GM12864 (cell line): ENCODE data around the gene AMIGO2.

Experiments used
- DNase-seq: peaks from one replicate; pipeline ENCODE4 v3.0.0-alpha.2; 2011; ENCODE audit warnings: low read depth
- H3K4me3 ChIP-seq: 2 replicates; pipeline ENCODE4 v1.5.1; 2011; ENCODE audit warnings: mild to moderate bottlenecking, low read depth, low read length, control low read depth
- CTCF ChIP-seq: IDR thresholded peaks from 2 replicates; pipeline ENCODE4 v1.5.1; 2011; ENCODE audit warnings: low read depth, mild to moderate bottlenecking, moderate library complexity, low read length, control low read depth, inconsistent platforms; ENCODE audit errors: missing control alignments

The AMIGO2 gene

GRCh38 chr12:47087088-47087688 lies 7.4 kb upstream of the AMIGO2 start:
- H3K4me3 ChIP-seq = no peak overlapping the region
- no peak for TF ChIP-seq CTCF
- no peak for DNase-seq

DNA sequence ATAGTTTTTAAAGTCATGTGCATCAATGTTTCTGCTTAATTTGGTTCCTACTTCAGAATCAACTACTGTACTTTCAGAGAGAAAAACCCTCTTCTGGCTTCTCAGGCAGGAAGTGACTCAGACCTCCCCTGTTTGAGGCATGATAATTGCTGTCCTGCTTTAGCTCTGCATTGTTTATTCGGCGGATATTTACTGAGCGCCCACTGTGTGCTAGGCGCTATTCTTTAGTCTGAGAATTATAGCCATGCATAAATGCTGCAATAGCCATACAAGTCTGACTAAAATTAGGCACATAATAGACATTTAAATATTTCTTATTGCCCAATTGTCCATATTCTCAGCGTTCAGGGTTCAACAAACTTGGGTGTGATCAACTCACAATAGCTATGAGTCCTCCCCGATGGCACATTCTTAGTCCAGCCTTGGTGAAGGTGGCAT lies 6.1 kb upstream of the AMIGO2 start:
- no peak overlapping the region for H3K4me3 ChIP-seq
- no peak for DNase-seq
- TF ChIP-seq CTCF = no peak

- no peak overlapping the region for H3K4me3 ChIP-seq
- DNase-seq = no peak
- TF ChIP-seq CTCF = no peak
Observed at GRCh38 chr12:47084172-47084571, 4.4 kb upstream of the AMIGO2 start.

DNA sequence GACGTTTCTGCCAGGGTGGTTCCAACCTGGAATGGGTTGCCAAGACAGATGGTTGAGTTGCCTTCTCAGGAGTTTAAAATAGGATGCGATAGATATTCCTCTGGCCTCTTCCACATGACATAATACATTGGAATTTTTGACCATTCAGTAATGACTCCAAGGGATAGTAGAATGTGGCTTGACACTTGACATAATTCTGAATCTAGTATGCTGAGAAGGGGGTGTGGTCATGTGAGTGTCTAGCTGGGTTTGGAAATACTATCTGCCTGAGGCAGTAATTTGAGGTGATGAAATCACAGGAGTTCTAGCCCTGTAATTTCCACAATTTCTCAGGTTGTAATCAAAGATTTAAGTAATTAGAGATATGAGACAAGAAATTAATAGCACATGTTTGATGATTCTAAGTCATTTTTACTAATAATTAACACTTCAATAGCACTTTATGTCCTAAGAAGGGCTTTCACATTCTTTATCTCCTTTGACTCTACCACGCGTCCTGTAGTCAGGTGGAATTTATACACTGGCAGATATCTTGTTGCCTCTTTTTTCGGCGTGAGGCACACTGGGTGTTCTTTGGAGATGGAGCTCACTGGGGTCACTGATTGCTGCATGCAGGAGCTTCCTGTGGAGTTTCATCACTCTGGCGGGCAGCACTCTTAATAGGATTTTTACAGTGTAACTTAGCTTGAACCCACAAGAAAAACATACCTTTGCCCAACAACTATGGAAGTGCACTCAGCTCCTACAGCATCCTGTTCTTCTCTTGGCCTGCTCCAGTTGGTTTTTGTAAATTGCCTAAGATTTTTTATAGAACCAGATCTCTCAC lies 3.2 kb upstream of the AMIGO2 start:
- no peak overlapping the region for H3K4me3 ChIP-seq
- no peak for TF ChIP-seq CTCF
- DNase-seq = no peak

DNA sequence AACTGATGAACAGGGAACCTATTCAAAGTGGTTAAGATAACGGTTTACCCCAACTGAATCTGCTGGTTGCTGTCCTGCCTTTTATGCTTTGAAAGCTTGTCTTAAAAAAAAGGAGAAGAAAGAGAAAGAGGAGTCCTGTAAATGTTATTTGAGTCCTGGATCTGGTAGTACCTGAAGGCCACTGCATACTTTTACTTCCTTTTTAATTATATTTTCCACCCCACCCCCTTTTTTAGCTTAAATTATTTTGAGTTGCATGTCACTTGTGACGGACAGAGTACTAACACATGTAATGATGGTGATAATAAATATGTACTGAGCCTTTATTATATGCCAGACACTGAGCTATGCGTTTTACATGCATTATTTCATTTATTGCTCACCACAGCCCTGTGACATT lies 2.5 kb upstream of the AMIGO2 start:
- no peak for TF ChIP-seq CTCF
- no peak for DNase-seq
- H3K4me3 ChIP-seq = no peak overlapping the region

DNA sequence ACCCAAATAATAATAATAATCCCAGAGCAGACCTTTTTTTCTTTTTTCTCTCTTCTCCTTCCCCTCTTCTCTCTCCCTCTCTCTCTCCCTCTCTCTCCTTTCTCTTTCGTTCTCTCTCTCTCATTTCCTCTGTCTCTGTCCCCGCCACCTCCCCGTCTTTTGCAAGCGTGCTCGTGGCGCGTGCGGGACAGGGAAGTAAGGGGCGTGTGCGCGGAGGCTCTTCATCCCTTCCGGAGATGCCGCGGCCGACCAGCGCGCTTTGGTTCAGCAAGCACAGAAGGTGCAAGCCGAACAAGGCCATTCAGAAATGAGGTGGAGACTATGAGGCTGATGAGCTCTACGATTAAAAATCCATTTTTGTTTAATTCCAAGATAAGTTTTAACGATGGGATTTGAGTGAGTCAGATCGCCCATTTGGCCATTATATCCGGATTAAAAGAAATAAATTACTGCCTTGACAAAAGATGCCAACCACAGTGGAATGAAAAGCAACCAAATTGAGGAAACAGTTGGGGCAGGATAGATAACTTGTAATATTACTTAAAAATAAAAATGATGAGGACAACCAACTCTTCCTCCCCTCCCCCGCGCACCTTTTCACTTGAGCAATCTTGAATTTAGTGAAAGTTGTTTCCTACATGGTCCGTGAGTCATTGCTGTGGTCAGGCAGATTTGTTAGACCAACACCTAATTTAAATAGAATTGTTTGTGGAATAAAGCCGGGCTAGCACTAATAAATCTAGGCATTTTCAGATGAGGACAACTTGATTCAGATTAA lies 1.2 kb upstream of the AMIGO2 start:
- TF ChIP-seq CTCF = no peak
- no peak for DNase-seq
- peak overlapping the region; percentile 53 for H3K4me3 ChIP-seq
